Skeletal muscle cell (primary cell): Measurements from ENCODE around the gene ATOX1.
A peak's percentile ranks its signal among the peaks of the same experiment; 100 is the strongest.
"Not testable (repeated sequence)": the region's sequence is repeated elsewhere in the genome, so short reads cannot be mapped to it uniquely, and the experiment has no call there.

Experiments
- DNase-seq: peaks from one replicate; pipeline ENCODE4 v3.0.0-alpha.2; 2010; ENCODE audit warnings: low read depth
- H3K4me3 ChIP-seq: 2 replicates; pipeline ENCODE4 v1.5.1; 2011; ENCODE audit warnings: low read depth, mild to moderate bottlenecking, control low read depth, low read length, moderate library complexity

The ATOX1 gene

GRCh38 chr5:151738125-151738848 lies 20.1 kb downstream of the ATOX1 start:
- H3K4me3 ChIP-seq: no peak overlapping the region
- DNase-seq: no peak

DNA sequence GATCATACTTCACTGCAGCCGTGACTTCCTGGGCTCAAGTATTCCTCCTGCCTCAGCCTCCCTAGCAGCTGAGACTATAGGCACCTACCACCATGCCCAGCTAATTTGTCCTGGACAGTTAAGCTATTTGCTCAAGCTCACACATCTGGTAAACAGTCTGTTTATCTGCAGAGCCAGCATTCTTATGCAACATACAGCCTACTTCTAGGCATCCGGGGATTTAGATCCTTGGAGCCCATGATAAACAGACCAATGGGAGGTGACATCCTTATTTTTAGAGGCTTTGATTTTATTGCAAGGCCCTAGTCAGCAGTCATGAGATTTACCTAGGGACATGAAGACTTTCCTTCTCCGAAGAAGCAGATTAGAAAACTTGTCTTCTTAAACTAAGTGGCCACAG lies 21.0 kb downstream of the ATOX1 start:
- H3K4me3 ChIP-seq: no peak overlapping the region
- DNase-seq: no peak

GRCh38 chr5:151735646-151736045 lies 22.8 kb downstream of the ATOX1 start:
- no peak for DNase-seq
- no peak overlapping the region for H3K4me3 ChIP-seq

DNA sequence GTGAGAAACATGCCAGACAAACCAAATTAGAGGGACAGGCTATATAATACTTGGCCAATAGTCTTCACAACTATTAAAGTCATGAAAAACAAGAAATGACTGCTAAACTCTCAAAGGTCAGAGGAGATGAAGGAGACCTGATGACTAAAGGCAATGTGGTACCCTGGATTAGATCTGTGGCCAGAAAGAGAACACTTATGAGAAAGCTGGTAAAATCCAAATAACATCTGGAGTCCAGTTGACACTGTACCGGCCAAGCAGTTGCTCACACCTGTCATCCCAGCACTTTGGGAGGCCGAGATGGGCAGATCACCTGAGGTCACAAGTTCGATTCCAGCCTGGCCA lies 24.4 kb downstream of the ATOX1 start:
- DNase-seq: no peak
- H3K4me3 ChIP-seq: no peak overlapping the region

DNA sequence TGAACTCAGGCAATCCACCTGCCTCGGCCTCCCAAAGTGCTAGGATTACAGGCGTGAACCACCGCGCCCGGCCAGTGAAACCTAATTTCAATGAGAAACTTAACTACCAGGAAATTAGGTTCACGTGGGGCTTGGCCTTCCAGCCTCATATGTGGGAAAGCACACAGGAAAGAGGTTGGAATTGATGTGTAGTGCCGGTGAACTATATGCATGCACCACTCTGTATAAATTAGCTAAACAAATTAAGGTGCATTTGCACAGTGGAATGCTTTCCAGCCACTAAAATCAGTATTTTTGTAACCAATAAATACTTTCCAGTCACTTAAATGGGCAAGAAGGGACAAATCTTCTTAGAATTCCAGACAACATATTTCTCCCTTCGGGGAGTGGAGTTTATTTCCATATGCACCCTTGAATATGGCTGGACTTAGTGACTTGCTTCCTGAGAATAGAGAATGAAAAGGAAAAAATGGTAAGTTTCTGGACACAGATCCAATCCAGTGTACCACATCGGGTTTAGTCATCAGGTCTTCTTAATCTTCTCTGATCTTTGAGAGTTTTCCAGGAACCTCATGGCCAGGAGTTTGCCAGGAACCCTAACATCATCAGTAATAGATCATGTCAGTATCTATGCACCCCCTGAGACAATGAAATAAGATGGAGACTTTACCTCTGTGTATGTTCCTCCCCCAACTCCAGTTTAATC lies 24.9 kb downstream of the ATOX1 start:
- peak; percentile 60 for DNase-seq
- no peak overlapping the region for H3K4me3 ChIP-seq

GRCh38 chr5:151730381-151730780 lies 28.1 kb downstream of the ATOX1 start:
- DNase-seq: no peak

GRCh38 chr5:151729597-151729996 lies 28.8 kb downstream of the ATOX1 start:
- not testable (repeated sequence) for H3K4me3 ChIP-seq, DNase-seq

More at GRCh38 chr5:151730381-151730780, 28.1 kb downstream of the ATOX1 start:
- no peak overlapping the region for H3K4me3 ChIP-seq

GRCh38 chr5:151724360-151724759 lies 34.1 kb downstream of the ATOX1 start:
- no peak for DNase-seq

GRCh38 chr5:151722546-151722945 lies 35.9 kb downstream of the ATOX1 start:
- H3K4me3 ChIP-seq: no peak overlapping the region
- no peak for DNase-seq

More at GRCh38 chr5:151724360-151724759, 34.1 kb downstream of the ATOX1 start:
- no peak overlapping the region for H3K4me3 ChIP-seq

- H3K4me3 ChIP-seq: no peak overlapping the region
- no peak for DNase-seq
Measured at GRCh38 chr5:151721812-151722391, 36.5 kb downstream of the ATOX1 start.

DNA sequence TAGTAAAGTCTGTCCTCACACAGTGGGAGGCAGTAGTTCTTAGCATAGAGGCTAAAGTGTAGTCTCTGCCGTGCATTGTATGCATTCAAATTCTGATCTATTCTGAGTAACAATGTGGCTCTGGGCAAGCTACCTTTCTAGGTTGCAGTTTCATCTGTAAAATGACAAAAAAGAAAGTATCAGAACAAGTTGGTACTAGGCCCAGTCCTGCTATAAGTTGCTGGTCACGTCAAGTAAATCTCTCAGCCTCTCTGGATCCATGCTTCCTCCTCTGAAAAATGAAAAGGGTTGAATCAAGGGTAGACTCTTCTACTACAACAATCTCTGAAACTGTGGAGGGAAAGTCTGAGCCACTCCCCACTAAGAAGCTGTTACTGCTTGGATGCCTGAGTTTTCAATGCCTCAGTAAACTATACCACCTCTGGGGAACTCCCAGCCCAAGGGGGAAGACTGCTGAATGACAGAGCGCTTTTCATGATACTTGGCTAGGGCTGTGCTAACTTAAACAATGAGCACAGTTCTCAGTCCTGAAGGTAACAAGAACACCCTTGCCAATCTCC lies 37.3 kb downstream of the ATOX1 start:
- no peak overlapping the region for H3K4me3 ChIP-seq
- DNase-seq: no peak

- no peak for DNase-seq
- H3K4me3 ChIP-seq: no peak overlapping the region
Measured at GRCh38 chr5:151720215-151720614, 38.2 kb downstream of the ATOX1 start.

GRCh38 chr5:151719228-151720000 lies 39.0 kb downstream of the ATOX1 start:
- no peak overlapping the region for H3K4me3 ChIP-seq
- DNase-seq: no peak

- H3K4me3 ChIP-seq: no peak overlapping the region
- DNase-seq: no peak
Measured at GRCh38 chr5:151718646-151719045, 39.8 kb downstream of the ATOX1 start.

- DNase-seq: no peak
- H3K4me3 ChIP-seq: no peak overlapping the region
Measured at GRCh38 chr5:151718153-151718552, 40.3 kb downstream of the ATOX1 start.

GRCh38 chr5:151717416-151717815 lies 41.0 kb downstream of the ATOX1 start:
- no peak overlapping the region for H3K4me3 ChIP-seq
- no peak for DNase-seq

DNA sequence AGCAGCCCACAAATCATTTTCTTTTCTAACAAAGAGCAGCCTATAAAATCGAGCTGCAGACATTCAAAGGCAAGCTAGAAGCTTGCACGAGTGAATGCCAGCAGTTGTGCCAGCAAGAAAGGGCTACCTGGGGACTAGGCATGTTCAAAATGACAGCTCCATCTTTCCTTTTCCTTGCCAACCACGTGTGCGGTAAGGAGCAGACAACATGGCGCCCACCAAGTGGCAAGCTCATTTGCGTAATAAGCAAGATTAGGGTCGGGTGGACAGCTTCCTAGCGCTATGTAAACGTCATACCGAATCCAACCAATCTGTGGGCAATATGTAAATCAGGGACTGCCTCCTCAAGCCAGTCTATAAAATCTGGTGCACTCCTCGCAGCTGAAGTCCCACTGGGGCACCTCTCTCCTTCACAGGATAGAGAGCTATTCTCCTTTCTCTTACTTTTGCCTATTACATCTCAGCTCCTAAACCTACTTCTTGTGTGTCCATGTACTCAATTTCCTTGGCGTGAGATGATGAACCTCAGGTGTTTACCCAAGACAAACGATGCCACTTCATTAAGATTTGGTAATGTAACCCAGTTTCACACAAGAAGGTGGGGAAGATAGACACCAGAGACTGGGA lies 49.2 kb downstream of the ATOX1 start:
- no peak for DNase-seq
- no peak overlapping the region for H3K4me3 ChIP-seq

GRCh38 chr5:151708126-151708525 lies 50.3 kb downstream of the ATOX1 start:
- H3K4me3 ChIP-seq: no peak overlapping the region
- DNase-seq: no peak

DNA sequence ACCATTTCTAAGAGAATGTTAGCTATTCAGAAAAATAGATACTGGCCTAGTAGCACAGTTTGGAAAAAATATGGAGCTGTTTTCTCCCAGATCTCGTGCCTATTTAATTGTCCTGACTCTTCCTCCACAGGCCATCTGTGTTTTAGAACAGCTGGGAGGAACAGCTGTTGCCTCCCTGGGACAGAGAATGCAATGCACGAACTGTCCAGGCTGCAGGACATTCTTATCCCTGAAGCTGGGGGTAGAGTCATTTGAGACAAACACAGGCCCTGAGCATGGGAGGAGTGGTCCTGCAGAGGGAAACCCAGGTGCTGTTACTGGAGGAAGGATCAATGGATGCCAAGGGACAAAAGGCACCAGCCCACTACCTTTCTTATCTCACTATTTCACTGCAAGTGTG lies 50.9 kb downstream of the ATOX1 start:
- no peak for DNase-seq
- H3K4me3 ChIP-seq: no peak overlapping the region
